Fibroblast of mammary gland (primary cell): ENCODE results near the gene STAT1.

ENCODE experiments used
- DNase-seq: peaks from one replicate; pipeline ENCODE4 v3.0.0-alpha.2; 2010; ENCODE audit warnings: low read depth
- H3K4me3 ChIP-seq: 2 replicates; pipeline ENCODE4 v1.5.1; 2011; ENCODE audit warnings: low read depth, mild to moderate bottlenecking, low read length, moderate library complexity; ENCODE audit not compliant: control insufficient read depth
- TF ChIP-seq, protein P1 (sequence below): conservative IDR thresholded peaks from 2 replicates; pipeline ENCODE4 v1.5.1; 2011; ENCODE audit warnings: low read depth, low read length, inconsistent platforms; ENCODE audit not compliant: control insufficient read depth, insufficient read depth

STAT1 gene

DNA sequence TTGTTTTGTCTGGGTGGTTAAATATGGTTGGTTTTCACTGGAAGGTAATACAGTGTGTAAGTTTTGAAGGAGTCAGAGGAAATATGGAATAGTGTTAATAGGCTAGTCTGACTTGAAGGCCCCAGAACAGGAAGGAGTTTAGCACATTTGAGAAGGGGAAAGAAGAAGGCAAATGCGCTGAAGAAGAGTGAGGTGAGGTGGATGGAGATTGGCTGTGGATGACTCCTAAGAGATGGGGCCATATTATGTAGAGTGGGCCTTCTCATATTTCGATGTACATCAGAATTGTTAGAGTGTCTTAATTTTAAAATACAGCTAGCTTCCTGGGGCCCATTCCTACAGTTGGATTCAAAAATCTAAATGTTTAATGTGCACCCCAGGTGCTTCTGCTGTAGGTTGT is 72.4 kb downstream of the STAT1 start:
- TF ChIP-seq, protein P1, sequence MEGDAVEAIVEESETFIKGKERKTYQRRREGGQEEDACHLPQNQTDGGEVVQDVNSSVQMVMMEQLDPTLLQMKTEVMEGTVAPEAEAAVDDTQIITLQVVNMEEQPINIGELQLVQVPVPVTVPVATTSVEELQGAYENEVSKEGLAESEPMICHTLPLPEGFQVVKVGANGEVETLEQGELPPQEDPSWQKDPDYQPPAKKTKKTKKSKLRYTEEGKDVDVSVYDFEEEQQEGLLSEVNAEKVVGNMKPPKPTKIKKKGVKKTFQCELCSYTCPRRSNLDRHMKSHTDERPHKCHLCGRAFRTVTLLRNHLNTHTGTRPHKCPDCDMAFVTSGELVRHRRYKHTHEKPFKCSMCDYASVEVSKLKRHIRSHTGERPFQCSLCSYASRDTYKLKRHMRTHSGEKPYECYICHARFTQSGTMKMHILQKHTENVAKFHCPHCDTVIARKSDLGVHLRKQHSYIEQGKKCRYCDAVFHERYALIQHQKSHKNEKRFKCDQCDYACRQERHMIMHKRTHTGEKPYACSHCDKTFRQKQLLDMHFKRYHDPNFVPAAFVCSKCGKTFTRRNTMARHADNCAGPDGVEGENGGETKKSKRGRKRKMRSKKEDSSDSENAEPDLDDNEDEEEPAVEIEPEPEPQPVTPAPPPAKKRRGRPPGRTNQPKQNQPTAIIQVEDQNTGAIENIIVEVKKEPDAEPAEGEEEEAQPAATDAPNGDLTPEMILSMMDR, result no peak
- H3K4me3 ChIP-seq, result no peak overlapping the region
- no peak for DNase-seq

DNA sequence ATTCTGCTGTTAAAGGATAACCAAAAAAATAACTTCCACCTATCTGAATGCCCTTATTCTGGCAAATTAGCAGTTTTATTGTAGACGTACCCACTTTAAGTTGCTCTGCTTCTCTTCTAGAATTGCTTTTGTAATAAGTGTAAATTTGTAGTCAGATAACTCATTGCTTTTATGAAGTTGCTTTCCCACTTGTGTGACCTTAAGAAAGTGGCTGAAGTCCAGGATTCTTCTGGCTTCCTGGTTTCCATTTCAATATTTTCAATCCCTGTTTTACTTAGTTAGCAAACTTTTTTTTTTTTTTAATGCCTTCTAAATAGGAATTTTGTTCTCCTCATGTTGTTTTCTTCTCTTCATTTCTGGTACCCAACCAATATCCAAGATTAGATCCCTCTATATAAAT is 73.5 kb downstream of the STAT1 start:
- H3K4me3 ChIP-seq, result no peak overlapping the region
- DNase-seq, result no peak
- TF ChIP-seq, protein P1, result no peak

DNA sequence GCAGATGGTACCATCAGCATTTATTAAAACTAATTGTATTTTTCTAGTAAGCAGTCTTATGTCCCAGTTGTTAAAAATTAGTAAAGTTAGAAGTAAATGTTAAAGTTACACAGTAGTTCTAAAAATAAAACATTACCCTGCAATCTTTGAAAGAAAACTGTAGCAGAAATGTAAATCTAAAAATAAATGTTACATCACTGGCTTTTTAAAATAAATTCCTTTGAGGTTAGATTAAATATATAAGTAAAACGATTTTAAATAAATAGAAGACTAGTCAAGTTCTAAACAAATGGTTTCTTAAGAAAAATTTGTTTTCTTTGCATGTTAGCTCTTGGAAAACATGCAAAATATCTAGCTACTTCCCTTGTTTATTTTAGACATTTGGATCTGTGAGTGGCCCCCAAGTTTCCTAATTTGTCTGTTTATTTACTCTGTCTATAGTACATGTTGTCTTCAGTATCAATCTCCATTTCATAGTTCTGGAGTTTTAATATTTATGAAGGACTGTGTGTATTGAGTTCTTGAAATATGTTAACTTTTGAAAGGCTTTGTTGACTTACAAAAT is 75.1 kb downstream of the STAT1 start:
- TF ChIP-seq, protein P1, result no peak
- DNase-seq, result no peak
- no peak overlapping the region for H3K4me3 ChIP-seq

DNA sequence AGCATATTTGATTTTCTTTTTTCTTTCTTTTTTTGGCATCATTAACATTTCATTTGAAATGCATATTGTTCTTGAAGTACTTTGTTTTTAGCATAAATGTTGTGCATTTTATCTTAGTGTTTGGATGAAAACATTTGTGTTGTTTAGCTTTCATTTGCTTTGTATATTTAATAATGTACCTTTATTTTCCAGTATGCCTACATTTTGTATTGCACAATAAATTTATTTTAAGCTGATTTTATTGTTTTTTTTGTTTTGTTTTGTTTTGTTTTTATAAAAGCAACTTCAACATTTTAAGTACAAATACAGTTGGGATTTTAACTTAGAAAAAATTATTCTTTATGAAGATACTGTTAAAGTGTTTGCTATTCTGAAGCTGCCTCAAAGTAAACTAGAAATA is 78.9 kb downstream of the STAT1 start:
- no peak overlapping the region for H3K4me3 ChIP-seq
- TF ChIP-seq, protein P1, result no peak
- DNase-seq, result no peak

DNA sequence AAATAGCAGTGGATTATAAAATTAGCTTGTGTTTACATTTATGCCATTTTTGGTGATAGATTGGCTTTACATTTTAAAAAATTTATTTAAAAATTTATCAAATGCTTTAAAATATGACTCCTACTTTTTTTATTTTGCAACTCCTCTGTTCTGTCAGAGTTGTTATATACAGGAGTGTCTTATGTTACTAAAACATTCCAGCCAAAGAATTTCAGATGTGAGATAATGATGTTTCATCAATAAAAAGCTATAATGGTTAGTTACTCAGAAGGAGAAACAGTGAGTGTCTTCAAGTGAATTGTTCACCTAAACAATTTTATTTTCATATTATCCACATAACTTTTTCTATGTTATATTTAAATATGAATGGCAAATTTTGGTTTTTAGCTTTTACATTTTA is 80.6 kb downstream of the STAT1 start:
- TF ChIP-seq, protein P1, result no peak
- H3K4me3 ChIP-seq, result no peak overlapping the region
- no peak for DNase-seq

DNA sequence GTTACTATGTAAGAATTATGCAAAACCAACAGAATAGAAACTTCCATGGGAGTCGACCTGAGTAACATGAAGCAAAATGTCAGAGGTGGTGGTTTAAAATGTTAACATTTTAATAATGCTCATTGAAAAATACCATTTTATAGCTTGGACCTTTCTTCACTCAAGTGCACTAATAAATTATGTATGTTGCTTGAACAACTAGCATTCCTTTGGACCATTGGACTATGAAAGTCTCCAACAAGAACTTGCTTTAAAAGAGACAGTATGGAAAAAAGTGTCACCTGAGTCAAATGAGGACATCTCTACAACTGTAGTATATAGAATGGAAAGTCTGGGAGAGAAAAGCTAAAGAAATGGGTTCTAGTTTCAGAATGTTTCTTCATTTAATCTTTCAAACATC is 81.5 kb downstream of the STAT1 start:
- DNase-seq, result no peak
- TF ChIP-seq, protein P1, result no peak
- no peak overlapping the region for H3K4me3 ChIP-seq

DNA sequence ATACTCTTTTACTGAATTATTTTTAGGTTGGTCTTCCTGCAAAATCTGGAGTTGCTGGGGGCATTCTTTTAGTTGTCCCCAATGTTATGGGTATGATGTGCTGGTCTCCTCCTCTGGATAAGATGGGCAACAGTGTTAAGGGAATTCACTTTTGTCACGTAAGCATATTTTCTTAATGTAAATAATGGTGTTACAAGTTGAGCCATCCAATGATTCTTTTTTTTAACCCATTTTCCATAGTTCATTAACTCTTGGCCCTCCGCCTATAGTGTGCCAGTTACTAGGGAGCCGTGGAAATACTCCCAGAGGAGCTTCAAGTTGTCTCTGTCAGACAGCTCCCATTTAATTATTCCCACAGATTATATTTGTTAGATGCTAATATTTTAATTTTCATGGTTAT is 83.6 kb downstream of the STAT1 start:
- DNase-seq, result no peak
- H3K4me3 ChIP-seq, result no peak overlapping the region
- TF ChIP-seq, protein P1, result no peak
